H7 (cell line): ENCODE measurements around the gene CRIP3. TPM values are rescaled to one million over a fixed set of nuclear protein-coding genes. Genes with fewer than 3 reads are reported as not detected.

Source experiments
- total RNA-seq: library from RNA; depleted of rRNA; stranded (reverse); fragments of >200 nt; shearing (Covaris generic); gene quantifications from 2 replicates; pipeline ENCODE4 v1.2.3, GENCODE V29; 2014; rRNA removed

Gene CRIP3
- total RNA-seq, 1 experiment from 2014 or later, result 20.1 TPM

Other genes starting within 250 kb of the CRIP3 start
- gene MRPL2, start 249.4 kb downstream of the CRIP3 start, total RNA-seq, result 79.1 and 82.1 TPM in 2 replicates
- gene KLC4, start 249.2 kb downstream of the CRIP3 start, total RNA-seq, result 24.8 and 30.2 TPM in 2 replicates
- 143 and 163 TPM in 2 replicates for gene PTK7, start 232.5 kb downstream of the CRIP3 start, total RNA-seq
- gene SRF, start 137.6 kb downstream of the CRIP3 start, total RNA-seq, result 48.3 and 52.2 TPM in 2 replicates
- 9.4 and 10.9 TPM in 2 replicates for gene CUL9, start 126.6 kb downstream of the CRIP3 start, total RNA-seq
- gene DNPH1, start 79.3 kb downstream of the CRIP3 start, total RNA-seq, result 73.6 and 85.3 TPM in 2 replicates
- not detected in 2 replicates for gene TTBK1, start 65.3 kb downstream of the CRIP3 start, total RNA-seq
- not detected in 2 replicates for gene SLC22A7, start 10.6 kb downstream of the CRIP3 start, total RNA-seq
- 8.1 and 14.5 TPM in 2 replicates for gene ZNF318, start 60.8 kb upstream of the CRIP3 start, total RNA-seq
- 17.3 and 18.4 TPM in 2 replicates for gene ABCC10, start 118.7 kb upstream of the CRIP3 start, total RNA-seq
- 0.33 and 0.42 TPM in 2 replicates for gene DLK2, start 146.7 kb upstream of the CRIP3 start, total RNA-seq
- 25.3 and 25.5 TPM in 2 replicates for gene TJAP1, start 168.7 kb upstream of the CRIP3 start, total RNA-seq
- gene LRRC73, start 201.5 kb upstream of the CRIP3 start, total RNA-seq, result 0.26 TPM in 1 of 2 replicates, not detected in the other
- gene YIPF3, start 208.1 kb upstream of the CRIP3 start, total RNA-seq, result 92.9 and 102 TPM in 2 replicates
- 40.3 and 40.8 TPM in 2 replicates for gene POLR1C, start 208.3 kb upstream of the CRIP3 start, total RNA-seq